Ovary (tissue), 9 donors: ENCODE measurements around the gene LPCAT3. TPM values are rescaled to one million over a fixed set of nuclear protein-coding genes. Genes with fewer than 3 reads are reported as not detected.

ENCODE experiments used
- DNase-seq, 5 donors: peaks; one replicate each; pipeline ENCODE4 v3.0.0-alpha.2; 2019 to 2020
- H3K27ac ChIP-seq, 2 donors: fragments of 200-600 bp; one replicate each; pipeline versions ENCODE4 v1.5.1 to v1.8.0; 2019 to 2022
- H3K27me3 ChIP-seq: fragments of 200-600 bp; one replicate; pipeline ENCODE4 v1.8.0; 2022
- H3K36me3 ChIP-seq: fragments of 200-600 bp; sonication (generic); one replicate; pipeline ENCODE4 v1.5.1; 2019
- H3K4me1 ChIP-seq: one replicate; pipeline ENCODE4 v1.8.1; 2013; ENCODE audit warnings: mild to moderate bottlenecking, moderate library complexity; ENCODE audit not compliant: insufficient read depth
- H3K4me3 ChIP-seq: fragments of 200-600 bp; sonication (generic); one replicate; pipeline ENCODE4 v1.5.1; 2017
- H3K9me3 ChIP-seq, 2 donors: fragments of 200-600 bp in 1 of 2; sonication (generic) in 1 of 2; one replicate each; pipeline versions ENCODE4 v1.5.1 to v1.8.1; 2013 to 2019; ENCODE audit warnings: mild to moderate bottlenecking in 1 of 2, moderate library complexity in 1 of 2
- CTCF ChIP-seq, 3 donors: fragments of 450-650 bp in 2 of 3; fragments of 200-600 bp in 1 of 3; IDR thresholded peaks; one replicate each; pipeline versions ENCODE4 v1.5.1 to v1.8.0; 2016 to 2022; ENCODE audit warnings: antibody characterized with exemption in 3 of 3, mild to moderate bottlenecking in 1 of 3
- EP300 ChIP-seq: sonication (generic); formaldehyde crosslinking; IDR thresholded peaks from one replicate; pipeline ENCODE4 v1.6.1; 2017; ENCODE audit warnings: antibody characterized with exemption
- POLR2A ChIP-seq: fragments of 450-650 bp; IDR thresholded peaks from one replicate; pipeline ENCODE4 v1.6.1; 2017; ENCODE audit warnings: antibody characterized with exemption, mild to moderate bottlenecking, moderate library complexity
- WGBS, 3 donors: extraction: QIAGEN DNeasy Blood & Tissue Kit in 1 of 3; methylation state at CpG; one replicate each; pipeline versions ENCODE4 v1.1.5 to v1.1.7; 2013 to 2017; 5-methylcytosine and 5-hydroxymethylcytosine counted together
- intact Hi-C, 4 donors: fragments of 100-400 bp; cut with DNase I; formaldehyde crosslinking; loops; one replicate each; pipeline versions ENCODE4 v1.11.0 to v1.15.1; 2022 to 2023
- polyA plus RNA-seq, 2 donors: library from polyadenylated mRNA; stranded (reverse); fragments of 200-250 nt in 1 of 2; fragments of 350-450 nt in 1 of 2; fragmentation: Illumina TruSeq in 1 of 2; extraction: RNeasy Lipid Tissue Mini Kit (QIAGEN cat#74804) in 1 of 2; gene quantifications; one replicate each; pipeline ENCODE4 v1.2.3, GENCODE V29; 2013 to 2014
- total RNA-seq, 7 donors: library from RNA; depleted of rRNA in 2 of 7; stranded (reverse); fragments of >200 nt in 2 of 7; fragmentation: NEBNext Ultra II Directional in 3 of 7; extraction: Animal tissue kit (Norgen Biotek cat#: 25700) in 3 of 7; gene quantifications; one replicate each; pipeline versions ENCODE4 v1.1.0 to v1.2.4, GENCODE V29; 2016 to 2023
- donor health status: DM: no; HTN: no; CAD: no; lungs with moderate emphysema.
- donor health status: DM: no; HTN: no; CAD: no.
- donor health status: Bipolar disorder and iron deficiency.
- donor health status: DM: yes; HTN: yes; CAD: no.
- donor health status: DM: no; HTN: no; CAD: no.
- donor health status: DM: yes; HTN: yes; CAD: no.

Gene LPCAT3
- total and polyA plus RNA-seq, 9 donors: 15.5 to 51.2 (median 39.5) TPM

DNA sequence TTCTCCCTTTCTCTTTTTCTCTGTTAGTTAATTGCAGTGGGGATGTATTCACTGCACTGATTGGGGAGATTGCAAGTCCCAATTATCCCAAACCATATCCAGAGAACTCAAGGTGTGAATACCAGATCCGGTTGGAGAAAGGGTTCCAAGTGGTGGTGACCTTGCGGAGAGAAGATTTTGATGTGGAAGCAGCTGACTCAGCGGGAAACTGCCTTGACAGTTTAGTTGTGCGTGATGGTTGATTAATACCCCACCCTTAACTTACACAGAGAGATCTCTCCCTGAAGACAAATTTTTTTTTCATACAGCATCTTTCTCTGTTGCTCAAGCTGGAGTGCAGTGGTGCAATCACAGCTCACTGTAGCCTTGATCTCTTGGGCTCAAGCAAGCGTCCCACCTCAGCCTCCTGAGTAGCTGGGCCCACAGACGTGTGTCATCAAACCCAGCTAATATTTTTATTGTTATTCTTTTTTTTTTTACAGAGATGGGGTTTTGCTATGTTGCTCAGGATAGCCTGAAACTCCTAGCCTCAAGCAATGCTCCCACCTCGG, 46.9 kb upstream of the LPCAT3 start:
- no peak for TF ChIP-seq CTCF (IDR thresholded peaks at IDR 0.05)
- TF ChIP-seq POLR2A: no peak
- no peak for TF ChIP-seq EP300
- WGBS, 3 donors: 81 to 88% (median 85%) methylated on average over 7 of the region's 7 CpGs
- H3K9me3 ChIP-seq: no peaks in the 10 kb centered on the region
- intact Hi-C loops: no loop called here
- DNase-seq: peak in 1 of 5 donors; percentile 52
- no peak overlapping the region for H3K4me3 ChIP-seq
- no peaks in the 10 kb centered on the region for H3K27me3 ChIP-seq
- H3K4me1 ChIP-seq: peaks cover 16% of the 10 kb centered on the region
- no peak overlapping the region for H3K27ac ChIP-seq
- no peaks in the 10 kb centered on the region for H3K36me3 ChIP-seq

- H3K4me1 ChIP-seq: peaks cover 19% of the 10 kb centered on the region
- H3K36me3 ChIP-seq: no peaks in the 10 kb centered on the region
- WGBS, 3 donors: 63 to 74% (median 65%) methylated on average over 3 of the region's 3 CpGs
- intact Hi-C loops: loop anchor here in 2 of 4 donors (5.0 kb wide), 1 partner anchor 43 kb away; the partner anchor contains the start of gene C1RL (in 2 of the 2)
- no peak overlapping the region for H3K27ac ChIP-seq
- no peaks in the 10 kb centered on the region for H3K27me3 ChIP-seq
- TF ChIP-seq EP300 (no peak), POLR2A (no peak), CTCF (IDR thresholded peaks at IDR 0.05) (no peak)
- H3K4me3 ChIP-seq: no peak overlapping the region
- no peak for DNase-seq
- H3K9me3 ChIP-seq: no peaks in the 10 kb centered on the region
Observed at GRCh38 chr12:7064516-7064915, 46.2 kb upstream of the LPCAT3 start.

GRCh38 chr12:7061596-7061995, 43.3 kb upstream of the LPCAT3 start:
- intact Hi-C loops: loop anchor here (2.0 to 5.0 kb wide), 4 partner anchors 29 to 49 kb away; partner anchors contain the start of genes C1RL (in 2 of the 4) and C1R (in 1 of the 4)
- H3K4me1 ChIP-seq: peaks cover 8% of the 10 kb centered on the region
- H3K27me3 ChIP-seq: no peaks in the 10 kb centered on the region
- TF ChIP-seq CTCF (IDR thresholded peaks at IDR 0.05) (no peak), EP300 (no peak), POLR2A (no peak)
- peak overlapping the region; percentile 48 for H3K4me3 ChIP-seq
- no peaks in the 10 kb centered on the region for H3K36me3 ChIP-seq
- no peaks in the 10 kb centered on the region for H3K9me3 ChIP-seq
- DNase-seq: peak in 4 of 5 donors; percentile 42 to 54 (median 48)
- peak overlapping the region; percentile 58 to 89 for H3K27ac ChIP-seq
- 70 to 82% (median 74%) methylated on average over 7 of the region's 7 CpGs for WGBS, 3 donors

DNA sequence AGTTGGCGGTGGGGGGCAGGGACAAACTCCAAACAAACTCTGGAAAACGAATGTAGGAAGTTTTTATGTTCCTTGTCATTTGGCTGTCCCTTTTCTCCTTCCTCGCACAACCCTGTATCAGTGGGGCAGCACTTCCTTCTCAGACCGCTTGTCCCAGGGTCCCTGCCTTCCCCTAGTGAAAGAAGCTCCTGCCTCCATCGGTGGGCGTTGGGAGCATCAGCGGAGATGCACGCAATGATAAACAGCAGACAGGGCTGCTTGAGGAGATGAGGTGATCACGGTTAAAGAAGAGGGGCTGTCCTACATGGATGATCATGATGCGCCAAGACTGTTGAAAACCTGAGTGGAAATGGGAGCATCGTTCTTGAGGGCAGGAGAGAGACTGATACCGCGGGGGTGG, 42.9 kb upstream of the LPCAT3 start:
- Histone ChIP-seq H3K27ac (peak overlapping the region; percentile 66 to 89), H3K9me3 (no peaks in the 10 kb centered on the region), H3K4me1 (peaks cover 8% of the 10 kb centered on the region), H3K4me3 (peak overlapping the region; percentile 48), H3K36me3 (no peaks in the 10 kb centered on the region), H3K27me3 (no peaks in the 10 kb centered on the region)
- peak in 3 of 5 donors; percentile 43 to 50 (median 50) for DNase-seq
- intact Hi-C loops: loop anchor here (2.0 to 5.0 kb wide), 4 partner anchors 30 to 50 kb away; partner anchors contain the start of genes C1RL (in 2 of the 4) and C1R (in 1 of the 4)
- no peak for TF ChIP-seq POLR2A
- TF ChIP-seq EP300: no peak
- no peak for TF ChIP-seq CTCF (IDR thresholded peaks at IDR 0.05)
- 13 to 27% (median 15%) methylated on average over 13 of the region's 13 CpGs for WGBS, 3 donors
